Thyroid gland (tissue), 4 donors: ENCODE results near the gene C17orf50. TPM values are rescaled to one million over a fixed set of nuclear protein-coding genes. Genes with fewer than 3 reads are reported as not detected.
A peak's percentile ranks its signal among the peaks of the same experiment; 100 is the strongest.
"Not testable (repeated sequence)": the region's sequence is repeated elsewhere in the genome, so short reads cannot be mapped to it uniquely, and the experiment has no call there.

ENCODE experiments used
- DNase-seq, 2 donors: peaks; one replicate each; pipeline ENCODE4 v3.0.0-alpha.2; 2019
- H3K27ac ChIP-seq, 3 donors: fragments of 200-600 bp; sonication (generic); 1 replicate in 2 of 3; 2 replicates in 1 of 3; pipeline ENCODE4 v1.5.1; 2016 to 2019; ENCODE audit warnings: mild to moderate bottlenecking in 1 of 3, moderate library complexity in 1 of 3
- H3K27me3 ChIP-seq: fragments of 200-600 bp; sonication (generic); one replicate; pipeline ENCODE4 v1.5.1; 2019
- H3K36me3 ChIP-seq, 2 donors: fragments of 200-600 bp; sonication (generic); one replicate each; pipeline ENCODE4 v1.5.1; 2016 to 2019
- H3K4me1 ChIP-seq, 2 donors: fragments of 200-600 bp; sonication (generic); one replicate each; pipeline ENCODE4 v1.5.1; 2017 to 2019
- H3K4me3 ChIP-seq, 3 donors: fragments of 200-600 bp; sonication (generic); replicated peaks in 1 of 3; 1 replicate in 2 of 3; 2 replicates in 1 of 3; pipeline ENCODE4 v1.5.1; 2016; ENCODE audit warnings: mild to moderate bottlenecking in 1 of 3
- H3K9me3 ChIP-seq: fragments of 200-600 bp; sonication (generic); one replicate; pipeline ENCODE4 v1.5.1; 2017
- POLR2A ChIP-seq, 2 donors: fragments of 450-650 bp; IDR thresholded peaks; one replicate each; pipeline ENCODE4 v1.6.1; 2017; ENCODE audit warnings: antibody characterized with exemption in 2 of 2, mild to moderate bottlenecking in 2 of 2, moderate library complexity in 1 of 2
- WGBS, 2 donors: methylation state at CpG; one replicate each; pipeline ENCODE4 v1.1.5; 2017; 5-methylcytosine and 5-hydroxymethylcytosine counted together
- intact Hi-C: fragments of 100-400 bp; cut with DNase I; formaldehyde crosslinking; loops from one replicate; pipeline ENCODE4 v1.15.1; 2023
- total RNA-seq, 4 donors: library from RNA; depleted of rRNA; stranded (reverse); fragments of >200 nt; gene quantifications; one replicate each; pipeline ENCODE4 v1.2.3, GENCODE V29; 2016
- TF ChIP-seq, protein P1 (sequence below), 6 experiments: fragments of 200-600 bp in 3 of 6; fragments of 450-650 bp in 3 of 6; sonication (generic) in 3 of 6; IDR thresholded peaks; one replicate each; pipeline ENCODE4 v1.5.1; 2016 to 2019; ENCODE audit warnings: antibody characterized with exemption in 6 of 6, mild to moderate bottlenecking in 2 of 6, inconsistent platforms in 1 of 6, moderate library complexity in 1 of 6

The C17orf50 gene
- total RNA-seq, 4 donors from 2014 or later, result 0.40 TPM; not detected in 3

DNA sequence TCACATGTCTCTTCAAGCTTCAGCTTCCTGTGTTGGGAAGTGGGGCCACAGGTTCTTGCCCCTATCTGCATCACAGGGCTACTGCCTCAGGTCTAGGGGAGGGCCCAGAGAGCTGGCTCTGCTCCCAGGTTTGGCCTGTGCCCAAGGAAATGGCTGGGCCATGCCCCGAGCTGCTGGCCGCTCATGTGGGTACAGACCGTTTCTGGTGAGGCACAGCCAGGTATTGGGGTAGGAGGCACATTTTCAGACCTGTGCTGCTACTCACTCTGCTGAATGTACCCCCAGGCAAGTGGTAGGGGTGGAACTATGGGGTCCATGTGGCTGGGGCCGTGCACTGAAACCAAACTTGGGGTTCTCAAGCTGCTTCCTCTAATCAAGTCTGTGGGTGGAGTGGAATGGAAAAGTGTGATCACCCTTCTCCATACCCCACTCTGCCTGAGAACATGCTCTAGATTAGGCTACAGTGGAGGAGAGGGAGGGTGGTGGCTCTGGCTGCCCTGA lies 12.3 kb upstream of the C17orf50 start:
- no peaks in the 10 kb centered on the region for H3K27me3 ChIP-seq
- H3K4me3 ChIP-seq, result no peak overlapping the region
- WGBS, 2 donors, result 16 to 41% methylated on average over 4 of the region's 4 CpGs
- TF ChIP-seq, protein P1, sequence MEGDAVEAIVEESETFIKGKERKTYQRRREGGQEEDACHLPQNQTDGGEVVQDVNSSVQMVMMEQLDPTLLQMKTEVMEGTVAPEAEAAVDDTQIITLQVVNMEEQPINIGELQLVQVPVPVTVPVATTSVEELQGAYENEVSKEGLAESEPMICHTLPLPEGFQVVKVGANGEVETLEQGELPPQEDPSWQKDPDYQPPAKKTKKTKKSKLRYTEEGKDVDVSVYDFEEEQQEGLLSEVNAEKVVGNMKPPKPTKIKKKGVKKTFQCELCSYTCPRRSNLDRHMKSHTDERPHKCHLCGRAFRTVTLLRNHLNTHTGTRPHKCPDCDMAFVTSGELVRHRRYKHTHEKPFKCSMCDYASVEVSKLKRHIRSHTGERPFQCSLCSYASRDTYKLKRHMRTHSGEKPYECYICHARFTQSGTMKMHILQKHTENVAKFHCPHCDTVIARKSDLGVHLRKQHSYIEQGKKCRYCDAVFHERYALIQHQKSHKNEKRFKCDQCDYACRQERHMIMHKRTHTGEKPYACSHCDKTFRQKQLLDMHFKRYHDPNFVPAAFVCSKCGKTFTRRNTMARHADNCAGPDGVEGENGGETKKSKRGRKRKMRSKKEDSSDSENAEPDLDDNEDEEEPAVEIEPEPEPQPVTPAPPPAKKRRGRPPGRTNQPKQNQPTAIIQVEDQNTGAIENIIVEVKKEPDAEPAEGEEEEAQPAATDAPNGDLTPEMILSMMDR (IDR thresholded peaks at IDR 0.05), result no peak
- no peak for TF ChIP-seq POLR2A (IDR thresholded peaks at IDR 0.05)
- intact Hi-C loops, result loop anchor here (5.0 kb wide), 1 partner anchor 136 kb away; no protein-coding TSS in a partner anchor
- H3K9me3 ChIP-seq, result no peaks in the 10 kb centered on the region
- DNase-seq, result peak; percentile 40 to 46
- no peak overlapping the region for H3K27ac ChIP-seq
- peaks cover 9 to 12% of the 10 kb centered on the region in 2 donors for H3K4me1 ChIP-seq
- H3K36me3 ChIP-seq, result no peaks in the 10 kb centered on the region

DNA sequence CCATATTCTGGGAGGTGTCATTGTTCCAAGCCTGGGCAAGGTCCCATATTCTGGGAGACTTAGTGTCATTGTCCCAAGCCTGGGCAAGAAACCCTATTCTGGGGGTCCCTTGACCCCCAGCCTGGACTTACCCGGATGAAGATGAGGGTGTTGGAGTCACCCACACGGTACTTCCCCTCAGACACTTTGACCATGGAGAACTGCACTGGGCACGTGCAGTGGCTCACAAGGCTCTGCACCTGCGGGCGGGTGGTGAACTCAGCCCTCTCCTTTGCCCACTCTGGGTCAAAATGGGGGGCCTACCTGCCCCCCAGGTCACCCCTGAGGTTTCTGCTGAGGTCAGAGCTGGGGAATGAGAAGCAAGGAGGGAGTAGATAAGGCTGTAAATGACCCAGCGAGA lies 11.7 kb upstream of the C17orf50 start:
- no peak for DNase-seq
- Histone ChIP-seq H3K4me3 (no peak overlapping the region), H3K9me3 (no peaks in the 10 kb centered on the region), H3K27me3 (no peaks in the 10 kb centered on the region), H3K27ac (no peak overlapping the region), H3K4me1 (peaks cover 9 to 12% of the 10 kb centered on the region in 2 donors), H3K36me3 (no peaks in the 10 kb centered on the region)
- 82 to 87% methylated on average over 5 to 6 of the region's 6 CpGs for WGBS, 2 donors
- no peak for TF ChIP-seq POLR2A (IDR thresholded peaks at IDR 0.05)
- TF ChIP-seq, protein P1 (IDR thresholded peaks at IDR 0.05), result no peak
- intact Hi-C loops, result loop anchor here (5.0 kb wide), 1 partner anchor 137 kb away; no protein-coding TSS in a partner anchor

DNA sequence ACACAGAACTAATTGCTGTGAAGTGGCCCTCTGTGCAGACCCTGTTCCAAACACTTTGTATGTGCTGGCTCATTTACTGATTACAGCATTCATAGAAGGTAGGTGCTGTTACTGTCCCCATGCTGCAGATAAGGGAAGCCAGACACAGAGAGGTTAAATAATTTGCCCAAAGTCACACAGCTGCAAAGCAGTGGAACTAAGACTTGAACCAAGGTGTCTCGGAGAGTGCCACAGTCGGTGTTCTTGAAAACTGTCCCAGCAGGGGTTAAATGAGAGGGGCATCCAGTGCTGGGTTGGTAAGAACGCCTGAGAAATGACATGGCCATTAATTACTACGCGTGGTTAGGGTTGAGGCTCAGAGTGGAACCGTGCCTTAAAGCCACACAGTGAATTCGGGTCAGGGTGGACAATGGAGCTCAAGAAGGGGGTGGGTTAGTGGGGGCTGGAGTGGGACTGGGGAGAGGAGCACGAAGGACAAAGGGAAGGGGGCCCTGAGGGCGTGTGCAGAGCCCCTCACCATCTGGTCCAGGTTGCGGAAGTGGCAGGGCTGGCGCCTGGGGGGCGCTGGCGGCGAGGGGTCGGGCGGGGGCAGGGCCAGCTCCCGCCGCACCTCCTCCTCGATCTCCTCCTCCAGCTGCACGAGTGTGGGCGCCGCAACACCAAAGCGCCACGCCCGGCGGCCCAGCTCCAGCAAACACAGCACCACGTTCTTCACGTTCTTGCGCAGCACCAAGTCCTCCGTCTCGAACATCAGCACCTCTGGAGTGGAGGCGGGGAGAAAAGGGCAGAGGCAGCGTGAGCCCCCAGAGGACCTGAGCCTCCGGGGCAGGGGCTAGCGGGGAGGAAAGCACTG lies 10.9 kb upstream of the C17orf50 start:
- H3K36me3 ChIP-seq, result no peaks in the 10 kb centered on the region
- no peaks in the 10 kb centered on the region for H3K9me3 ChIP-seq
- TF ChIP-seq, protein P1 (IDR thresholded peaks at IDR 0.05), result no peak
- no peak for TF ChIP-seq POLR2A (IDR thresholded peaks at IDR 0.05)
- intact Hi-C loops, result loop anchor here (5.0 kb wide), 1 partner anchor 137 kb away; no protein-coding TSS in a partner anchor
- peak in 1 of 2 donors; percentile 14 for DNase-seq
- no peaks in the 10 kb centered on the region for H3K27me3 ChIP-seq
- WGBS, 2 donors, result 10 to 12% methylated on average over 31 to 34 of the region's 35 CpGs
- no peak overlapping the region for H3K4me3 ChIP-seq
- peaks cover 9 to 12% of the 10 kb centered on the region in 2 donors for H3K4me1 ChIP-seq
- H3K27ac ChIP-seq, result no peak overlapping the region

DNA sequence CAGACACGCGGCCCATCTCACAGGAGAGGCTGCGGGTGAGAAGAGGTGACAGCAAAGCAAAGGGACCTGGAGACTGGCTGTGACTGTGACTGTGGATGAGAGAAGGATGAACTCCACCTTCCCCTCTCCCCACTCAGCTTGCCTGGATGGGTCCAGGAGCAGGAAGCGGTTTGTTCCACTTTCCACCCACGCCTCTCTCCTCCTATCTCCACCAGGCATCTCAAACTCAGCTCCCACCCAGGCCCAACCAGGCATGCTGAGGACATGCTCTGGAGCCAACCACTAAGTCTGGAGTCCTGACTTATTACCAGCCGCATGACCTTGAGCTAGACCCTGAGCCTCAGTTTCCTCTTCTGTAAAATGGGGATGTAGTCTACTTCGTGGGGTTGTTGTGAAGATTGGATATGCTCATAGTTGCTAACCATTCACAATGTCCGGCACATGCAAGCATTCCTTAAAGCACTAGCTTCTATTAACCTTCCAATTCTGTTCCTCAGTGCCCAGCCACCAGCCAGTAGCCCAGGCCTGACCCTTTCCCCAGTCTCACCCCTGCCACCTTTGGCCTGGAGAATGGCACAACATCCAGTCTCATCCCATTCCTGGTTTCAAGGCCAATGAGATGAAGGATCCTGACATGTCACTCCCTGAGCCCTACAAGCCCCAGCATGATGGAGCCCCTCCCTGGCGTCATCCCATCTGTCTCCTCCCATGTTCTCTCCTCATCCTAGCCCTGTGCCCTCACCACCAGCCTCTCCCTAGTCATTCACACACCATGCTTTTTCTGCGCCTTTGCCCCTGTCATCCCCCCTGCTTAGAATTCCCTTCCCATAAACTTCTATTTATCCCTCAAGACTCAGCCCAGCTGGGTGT lies 9.9 kb upstream of the C17orf50 start:
- Histone ChIP-seq H3K4me3 (no peak overlapping the region), H3K27me3 (no peaks in the 10 kb centered on the region), H3K36me3 (no peaks in the 10 kb centered on the region), H3K9me3 (no peaks in the 10 kb centered on the region), H3K4me1 (peaks cover 9 to 12% of the 10 kb centered on the region in 2 donors), H3K27ac (no peak overlapping the region)
- DNase-seq, result no peak
- TF ChIP-seq POLR2A (IDR thresholded peaks at IDR 0.05), result no peak
- TF ChIP-seq, protein P1 (IDR thresholded peaks at IDR 0.05), result no peak
- WGBS, 2 donors, result 76 to 87% methylated on average over 10 of the region's 10 CpGs
- intact Hi-C loops, result no loop called here

DNA sequence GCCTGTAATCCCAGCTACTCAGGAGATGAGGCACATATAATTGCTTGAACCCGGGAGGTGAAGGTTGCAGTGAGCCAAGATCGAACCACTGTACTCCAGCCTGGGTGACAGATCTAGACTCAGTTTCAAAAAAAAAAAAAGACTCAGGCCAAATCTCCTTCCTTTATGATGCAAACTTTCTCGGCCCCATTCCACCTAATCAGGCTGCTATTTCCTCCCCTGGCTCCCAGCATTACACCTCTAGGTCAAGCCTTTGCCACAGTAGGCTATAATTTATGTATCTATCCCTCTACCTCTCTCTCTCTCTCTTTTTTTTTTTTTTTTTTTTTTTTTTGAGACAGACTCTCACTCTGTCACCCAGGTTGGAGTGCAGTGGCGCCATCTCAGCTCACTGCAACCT lies 9.1 kb upstream of the C17orf50 start:
- intact Hi-C loops, result not testable (repeated sequence)

More for the DNA sequence above, 9.1 kb upstream of the C17orf50 start:
- peaks cover 12% of the 10 kb centered on the region in 2 donors for H3K4me1 ChIP-seq
- not testable (repeated sequence) for DNase-seq, H3K4me3 ChIP-seq, H3K27ac ChIP-seq, H3K36me3 ChIP-seq, H3K9me3 ChIP-seq, H3K27me3 ChIP-seq
- 84 to 89% methylated on average over 4 of the region's 4 CpGs for WGBS, 2 donors
